ENCODE data around the gene NPY1R.

Gene NPY1R

GRCh38 chr4:163279713-163280112, 52.7 kb downstream of the NPY1R start:
- no peak for DNase-seq (ENCODE audit: extremely low read depth, insufficient read length)
- Histone ChIP-seq H3K36me3 (ENCODE audit: control insufficient read depth, insufficient read depth, low read length) (no peaks in the 10 kb centered on the region), H3K27me3 (replicated peaks; ENCODE audit: control insufficient read depth, insufficient read depth, low read length) (no peaks in the 10 kb centered on the region), H3K4me3 (replicated peaks; ENCODE audit: low read depth, low read length) (no peak overlapping the region)
- TF ChIP-seq, protein P1, sequence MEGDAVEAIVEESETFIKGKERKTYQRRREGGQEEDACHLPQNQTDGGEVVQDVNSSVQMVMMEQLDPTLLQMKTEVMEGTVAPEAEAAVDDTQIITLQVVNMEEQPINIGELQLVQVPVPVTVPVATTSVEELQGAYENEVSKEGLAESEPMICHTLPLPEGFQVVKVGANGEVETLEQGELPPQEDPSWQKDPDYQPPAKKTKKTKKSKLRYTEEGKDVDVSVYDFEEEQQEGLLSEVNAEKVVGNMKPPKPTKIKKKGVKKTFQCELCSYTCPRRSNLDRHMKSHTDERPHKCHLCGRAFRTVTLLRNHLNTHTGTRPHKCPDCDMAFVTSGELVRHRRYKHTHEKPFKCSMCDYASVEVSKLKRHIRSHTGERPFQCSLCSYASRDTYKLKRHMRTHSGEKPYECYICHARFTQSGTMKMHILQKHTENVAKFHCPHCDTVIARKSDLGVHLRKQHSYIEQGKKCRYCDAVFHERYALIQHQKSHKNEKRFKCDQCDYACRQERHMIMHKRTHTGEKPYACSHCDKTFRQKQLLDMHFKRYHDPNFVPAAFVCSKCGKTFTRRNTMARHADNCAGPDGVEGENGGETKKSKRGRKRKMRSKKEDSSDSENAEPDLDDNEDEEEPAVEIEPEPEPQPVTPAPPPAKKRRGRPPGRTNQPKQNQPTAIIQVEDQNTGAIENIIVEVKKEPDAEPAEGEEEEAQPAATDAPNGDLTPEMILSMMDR (IDR thresholded peaks at IDR 0.05; ENCODE audit: insufficient read depth, low read length, poor library complexity, severe bottlenecking), result no peak

- H3K36me3 ChIP-seq (ENCODE audit: control insufficient read depth, insufficient read depth, low read length), result no peaks in the 10 kb centered on the region
- H3K27me3 ChIP-seq (replicated peaks; ENCODE audit: control insufficient read depth, insufficient read depth, low read length), result no peaks in the 10 kb centered on the region
- TF ChIP-seq, protein P1 (IDR thresholded peaks at IDR 0.05; ENCODE audit: insufficient read depth, low read length, poor library complexity, severe bottlenecking), result no peak
- H3K4me3 ChIP-seq (replicated peaks; ENCODE audit: low read depth, low read length), result no peak overlapping the region
- DNase-seq (ENCODE audit: extremely low read depth, insufficient read length), result no peak
These were observed 57.5 kb downstream of the NPY1R start for GRCh38 chr4:163274861-163275260.
